GM21381 (cell line): Measurements from ENCODE around the gene HDAC8.
A peak's percentile ranks its signal among the peaks of the same experiment; 100 is the strongest.
"Not testable (repeated sequence)": the region's sequence is repeated elsewhere in the genome, so short reads cannot be mapped to it uniquely, and the experiment has no call there.

Experiments
- ATAC-seq: cut with Tn5 transposase; IDR thresholded peaks from one replicate; pipeline ENCODE4 v1.9.1; 2021; ENCODE audit warnings: mild to moderate bottlenecking, moderate library complexity; ENCODE audit not compliant: unreplicated experiment

HDAC8 gene

GRCh38 chrX:72539822-72540221 lies 32.8 kb downstream of the HDAC8 start:
- no peak for ATAC-seq

GRCh38 chrX:72536542-72536941 lies 36.1 kb downstream of the HDAC8 start:
- no peak for ATAC-seq

- ATAC-seq, result no peak
Observed at GRCh38 chrX:72532366-72532765, 40.3 kb downstream of the HDAC8 start.

GRCh38 chrX:72526534-72527508 lies 45.8 kb downstream of the HDAC8 start:
- no peak for ATAC-seq

- ATAC-seq, result no peak
Observed at GRCh38 chrX:72498782-72499181, 73.9 kb downstream of the HDAC8 start.

GRCh38 chrX:72495046-72495445 lies 77.6 kb downstream of the HDAC8 start:
- no peak for ATAC-seq

- ATAC-seq, result peak; percentile 74
Observed at GRCh38 chrX:72492499-72492898, 80.1 kb downstream of the HDAC8 start.

- ATAC-seq, result not testable (repeated sequence)
Observed at GRCh38 chrX:72490221-72490620, 82.4 kb downstream of the HDAC8 start.

GRCh38 chrX:72487661-72488060 lies 85.0 kb downstream of the HDAC8 start:
- no peak for ATAC-seq

- no peak for ATAC-seq
Observed at GRCh38 chrX:72479324-72480274, 93.0 kb downstream of the HDAC8 start.

GRCh38 chrX:72478853-72479252 lies 93.8 kb downstream of the HDAC8 start:
- ATAC-seq, result no peak

- no peak for ATAC-seq
Observed at GRCh38 chrX:72478351-72478750, 94.3 kb downstream of the HDAC8 start.

GRCh38 chrX:72477781-72478181 lies 94.9 kb downstream of the HDAC8 start:
- ATAC-seq, result no peak

GRCh38 chrX:72477376-72477775 lies 95.3 kb downstream of the HDAC8 start:
- no peak for ATAC-seq

GRCh38 chrX:72475952-72476668 lies 96.5 kb downstream of the HDAC8 start:
- no peak for ATAC-seq

GRCh38 chrX:72475338-72475737 lies 97.3 kb downstream of the HDAC8 start:
- ATAC-seq, result no peak

GRCh38 chrX:72470532-72471223 lies 102.0 kb downstream of the HDAC8 start:
- ATAC-seq, result no peak

- ATAC-seq, result no peak
Observed at GRCh38 chrX:72470117-72470516, 102.5 kb downstream of the HDAC8 start.

- ATAC-seq, result no peak
Observed at GRCh38 chrX:72468607-72469006, 104.0 kb downstream of the HDAC8 start.

GRCh38 chrX:72467135-72467534 lies 105.5 kb downstream of the HDAC8 start:
- ATAC-seq, result no peak
